Left ventricle myocardium inferior (tissue), 1 donor: ENCODE results near the gene ATRN. TPM values are rescaled to one million over a fixed set of nuclear protein-coding genes. Genes with fewer than 3 reads are reported as not detected.

Experiments used
- DNase-seq: peaks from one replicate; pipeline ENCODE4 v3.0.0-alpha.2; 2020
- H3K27ac ChIP-seq: fragments of 200-600 bp; replicated peaks from 2 replicates; pipeline ENCODE4 v1.8.0; 2021
- H3K27me3 ChIP-seq: fragments of 200-600 bp; 2 replicates; pipeline ENCODE4 v1.8.0; 2021; ENCODE audit warnings: low read depth
- H3K36me3 ChIP-seq: fragments of 200-600 bp; 2 replicates; pipeline ENCODE4 v1.8.0; 2021
- H3K4me1 ChIP-seq: fragments of 200-600 bp; 2 replicates; pipeline ENCODE4 v1.8.0; 2021
- H3K4me3 ChIP-seq: fragments of 200-600 bp; 2 replicates; pipeline ENCODE4 v1.8.0; 2021; ENCODE audit warnings: mild to moderate bottlenecking, moderate library complexity
- H3K9me3 ChIP-seq: fragments of 200-600 bp; replicated peaks from 2 replicates; pipeline ENCODE4 v1.8.0; 2021
- CTCF ChIP-seq: fragments of 200-600 bp; IDR thresholded peaks from 2 replicates; pipeline ENCODE4 v1.8.0; 2021; ENCODE audit warnings: antibody characterized with exemption, mild to moderate bottlenecking, borderline replicate concordance
- intact Hi-C: fragments of 100-400 bp; cut with micrococcal nuclease; formaldehyde crosslinking; loops from one replicate; pipeline ENCODE4 v1.11.0; 2022
- total RNA-seq: library from RNA; stranded (reverse); fragmentation: NEBNext Ultra II Directional; extraction: Animal tissue kit (Norgen Biotek cat#: 25700); gene quantifications from one replicate; pipeline ENCODE4 v1.2.1, GENCODE V29; 2021
- donor health status: DM: no; HTN: yes; CAD: no; lungs with severe emphysema.

Gene ATRN
- total RNA-seq, 1 donor from 2014 or later: 32.4 TPM

- no peak overlapping the region for H3K27ac ChIP-seq
- no peaks in the 10 kb centered on the region for H3K9me3 ChIP-seq
- H3K4me1 ChIP-seq: peaks cover 13% of the 10 kb centered on the region
- no peaks in the 10 kb centered on the region for H3K27me3 ChIP-seq
- DNase-seq: no peak
- intact Hi-C loops: no loop called here
- TF ChIP-seq CTCF: no peak
- H3K36me3 ChIP-seq: no peaks in the 10 kb centered on the region
- H3K4me3 ChIP-seq: no peak overlapping the region
Observed at GRCh38 chr20:3477861-3478544, 7.2 kb downstream of the ATRN start.

GRCh38 chr20:3479025-3479424 is 8.2 kb downstream of the ATRN start:
- peaks cover 12% of the 10 kb centered on the region for H3K4me1 ChIP-seq
- no peaks in the 10 kb centered on the region for H3K9me3 ChIP-seq
- intact Hi-C loops: no loop called here
- H3K4me3 ChIP-seq: no peak overlapping the region
- TF ChIP-seq CTCF: no peak
- no peak for DNase-seq
- H3K36me3 ChIP-seq: no peaks in the 10 kb centered on the region
- H3K27me3 ChIP-seq: no peaks in the 10 kb centered on the region
- no peak overlapping the region for H3K27ac ChIP-seq

GRCh38 chr20:3479759-3480615 is 9.2 kb downstream of the ATRN start:
- Histone ChIP-seq H3K27ac (no peak overlapping the region), H3K27me3 (no peaks in the 10 kb centered on the region), H3K9me3 (no peaks in the 10 kb centered on the region), H3K4me3 (no peak overlapping the region), H3K36me3 (no peaks in the 10 kb centered on the region), H3K4me1 (peaks cover 15% of the 10 kb centered on the region)
- no peak for DNase-seq
- intact Hi-C loops: no loop called here
- TF ChIP-seq CTCF: no peak

- Histone ChIP-seq H3K27ac (no peak overlapping the region), H3K4me3 (no peak overlapping the region), H3K4me1 (peaks cover 26% of the 10 kb centered on the region), H3K9me3 (peaks cover 17% of the 10 kb centered on the region), H3K36me3 (no peaks in the 10 kb centered on the region), H3K27me3 (no peaks in the 10 kb centered on the region)
- no peak for TF ChIP-seq CTCF
- no peak for DNase-seq
- intact Hi-C loops: no loop called here
Observed at GRCh38 chr20:3483309-3483708, 12.5 kb downstream of the ATRN start.

- peaks cover 17% of the 10 kb centered on the region for H3K9me3 ChIP-seq
- no peak overlapping the region for H3K4me3 ChIP-seq
- TF ChIP-seq CTCF: no peak
- no peaks in the 10 kb centered on the region for H3K27me3 ChIP-seq
- H3K36me3 ChIP-seq: no peaks in the 10 kb centered on the region
- intact Hi-C loops: no loop called here
- H3K4me1 ChIP-seq: peaks cover 26% of the 10 kb centered on the region
- no peak for DNase-seq
- no peak overlapping the region for H3K27ac ChIP-seq
Observed at GRCh38 chr20:3483784-3484183, 13.0 kb downstream of the ATRN start.
